Neural cell (in vitro differentiated cells): Measurements from ENCODE around the gene PLA2G5. TPM values are rescaled to one million over a fixed set of nuclear protein-coding genes. Genes with fewer than 3 reads are reported as not detected.

Source experiments
- H2AFZ ChIP-seq: fragments of 200-600, 300-800 bp; sonication (generic), shearing (Covaris generic); 2 replicates; pipeline ENCODE4 v1.6.0; 2014; ENCODE audit warnings: low read depth, mild to moderate bottlenecking, antibody characterized with exemption, low read length, moderate library complexity
- H3F3A ChIP-seq: fragments of 200-600 bp; shearing (Covaris generic); 2 replicates; pipeline ENCODE4 v1.6.1; 2016; ENCODE audit warnings: mild to moderate bottlenecking, moderate library complexity, mixed read lengths, antibody characterized with exemption, low read length; ENCODE audit not compliant: insufficient read depth, poor library complexity, severe bottlenecking
- H3K27ac ChIP-seq: fragments of 200-600, 300-800 bp; sonication (generic), shearing (Covaris generic); 2 replicates; pipeline ENCODE4 v1.5.1; 2014; ENCODE audit warnings: mild to moderate bottlenecking, low read length, moderate library complexity
- H3K27me3 ChIP-seq: fragments of 300-800, 200-600 bp; sonication (generic), shearing (Covaris generic); 2 replicates; pipeline ENCODE4 v1.6.0; 2014; ENCODE audit warnings: mild to moderate bottlenecking, low read depth, low read length, moderate library complexity; ENCODE audit not compliant: insufficient read depth
- H3K36me3 ChIP-seq: fragments of 300-800, 200-600 bp; sonication (generic), shearing (Covaris generic); 2 replicates; pipeline ENCODE4 v1.5.1; 2014; ENCODE audit warnings: mild to moderate bottlenecking, antibody characterized with exemption, low read length, moderate library complexity; ENCODE audit not compliant: insufficient read depth
- H3K4me2 ChIP-seq: fragments of 300-800, 200-600 bp; sonication (generic), shearing (Covaris generic); 2 replicates; pipeline ENCODE4 v1.6.0; 2014; ENCODE audit warnings: mild to moderate bottlenecking, low read length
- H3K4me3 ChIP-seq: fragments of 300-800, 200-600 bp; sonication (generic), shearing (Covaris generic); 2 replicates; pipeline ENCODE4 v1.5.1; 2014; ENCODE audit warnings: mild to moderate bottlenecking, low read length, moderate library complexity
- H3K79me2 ChIP-seq: fragments of 200-600 bp; shearing (Covaris generic); replicated peaks from 2 replicates; pipeline ENCODE4 v1.6.0; 2014; ENCODE audit warnings: mild to moderate bottlenecking, low read length, moderate library complexity; ENCODE audit not compliant: insufficient read depth
- H3K9ac ChIP-seq: fragments of 300-800, 200-600 bp; sonication (generic), shearing (Covaris generic); 2 replicates; pipeline ENCODE4 v1.6.1; 2016; ENCODE audit warnings: mild to moderate bottlenecking, low read length, mixed read lengths
- H3K9me2 ChIP-seq: fragments of 200-600 bp; shearing (Covaris generic); 2 replicates; pipeline ENCODE4 v1.6.1; 2016; ENCODE audit warnings: mild to moderate bottlenecking, low read length, mixed read lengths; ENCODE audit not compliant: insufficient read depth
- H3K9me3 ChIP-seq: fragments of 200-600, 300-800 bp; sonication (generic), shearing (Covaris generic); 2 replicates; pipeline ENCODE4 v1.6.1; 2016; ENCODE audit warnings: mild to moderate bottlenecking, mixed run types, low read length, moderate library complexity, mixed read lengths
- H4K20me1 ChIP-seq: fragments of 200-600 bp; shearing (Covaris generic); 2 replicates; pipeline ENCODE4 v1.6.1; 2016; ENCODE audit warnings: mild to moderate bottlenecking, mixed run types; ENCODE audit not compliant: insufficient read depth
- CTCF ChIP-seq: fragments of 450-650 bp; IDR thresholded peaks from 2 replicates; pipeline ENCODE4 v1.5.1; 2014; ENCODE audit warnings: antibody characterized with exemption, mild to moderate bottlenecking, moderate library complexity; ENCODE audit not compliant: poor library complexity, severe bottlenecking
- EP300 ChIP-seq: fragments of 450-650 bp; conservative IDR thresholded peaks from 2 replicates; pipeline ENCODE4 v1.6.1; 2014; ENCODE audit warnings: antibody characterized with exemption, mild to moderate bottlenecking, moderate library complexity; ENCODE audit not compliant: poor library complexity, severe bottlenecking
- EZH2 ChIP-seq: fragments of 200-600, 300-800 bp; shearing (Covaris generic), sonication (generic); IDR thresholded peaks from 2 replicates; pipeline ENCODE4 v1.6.1; 2014; ENCODE audit warnings: antibody characterized with exemption, low read length, borderline replicate concordance, mild to moderate bottlenecking; ENCODE audit not compliant: insufficient read depth, poor library complexity, severe bottlenecking
- MXI1 ChIP-seq: fragments of 450-650 bp; conservative IDR thresholded peaks from 2 replicates; pipeline ENCODE4 v1.6.1; 2014; ENCODE audit warnings: antibody characterized with exemption, mild to moderate bottlenecking; ENCODE audit not compliant: poor library complexity, severe bottlenecking
- POLR2AphosphoS5 ChIP-seq: IDR thresholded peaks from 2 replicates; pipeline ENCODE4 v1.6.1; 2012
- RAD21 ChIP-seq: fragments of 450-650 bp; conservative IDR thresholded peaks from 2 replicates; pipeline ENCODE4 v1.6.1; 2014; ENCODE audit warnings: antibody characterized with exemption, mild to moderate bottlenecking, moderate library complexity
- REST ChIP-seq: IDR thresholded peaks from 2 replicates; pipeline ENCODE4 v1.6.1; 2012; ENCODE audit warnings: borderline replicate concordance
- SMC3 ChIP-seq: fragments of 450-650 bp; conservative IDR thresholded peaks from 2 replicates; pipeline ENCODE4 v1.6.1; 2014; ENCODE audit warnings: antibody characterized with exemption, mild to moderate bottlenecking, moderate library complexity; ENCODE audit not compliant: poor library complexity
- TAF1 ChIP-seq: IDR thresholded peaks from 2 replicates; pipeline ENCODE4 v1.6.1; 2012; ENCODE audit warnings: low read depth
- polyA plus RNA-seq: library from polyadenylated mRNA; depleted of rRNA; stranded (reverse); fragments of >200 nt; gene quantifications from 2 replicates; pipeline ENCODE4 v1.2.3, GENCODE V29; 2014

The PLA2G5 gene
- polyA plus RNA-seq, 1 donor from 2014 or later, result not detected

- no peak for TF ChIP-seq EZH2
- no peak for TF ChIP-seq EP300
- no peak for TF ChIP-seq REST
- no peak for TF ChIP-seq MXI1
- no peak for TF ChIP-seq SMC3
- no peak for TF ChIP-seq RAD21
- no peak for TF ChIP-seq TAF1
- TF ChIP-seq CTCF, result no peak
- no peak for TF ChIP-seq POLR2AphosphoS5
- no peak overlapping the region for H2AFZ ChIP-seq
- H3K4me3 ChIP-seq, result no peak overlapping the region
- no peaks in the 10 kb centered on the region for H4K20me1 ChIP-seq
- H3K9ac ChIP-seq, result no peak overlapping the region
- no peaks in the 10 kb centered on the region for H3K36me3 ChIP-seq
- no peak overlapping the region for H3K4me2 ChIP-seq
- H3K79me2 ChIP-seq, result no peaks in the 10 kb centered on the region
- no peaks in the 10 kb centered on the region for H3K27me3 ChIP-seq
- no peaks in the 10 kb centered on the region for H3K9me3 ChIP-seq
- no peak overlapping the region for H3K27ac ChIP-seq
- H3K9me2 ChIP-seq, result no peaks in the 10 kb centered on the region
- no peaks in the 10 kb centered on the region for H3F3A ChIP-seq
Measured at GRCh38 chr1:20031161-20031560, 38.8 kb upstream of the PLA2G5 start.

GRCh38 chr1:20031836-20032235 is 38.2 kb upstream of the PLA2G5 start:
- H3K4me3 ChIP-seq, result no peak overlapping the region
- H3K27me3 ChIP-seq, result no peaks in the 10 kb centered on the region
- H3K9me3 ChIP-seq, result no peaks in the 10 kb centered on the region
- H3K27ac ChIP-seq, result no peak overlapping the region
- no peaks in the 10 kb centered on the region for H3K79me2 ChIP-seq
- no peaks in the 10 kb centered on the region for H3F3A ChIP-seq
- H3K9ac ChIP-seq, result no peak overlapping the region
- H3K9me2 ChIP-seq, result no peaks in the 10 kb centered on the region
- H4K20me1 ChIP-seq, result no peaks in the 10 kb centered on the region
- no peak for TF ChIP-seq RAD21
- no peak for TF ChIP-seq REST
- no peak for TF ChIP-seq EP300
- no peak for TF ChIP-seq EZH2
- TF ChIP-seq SMC3, result no peak
- no peak for TF ChIP-seq POLR2AphosphoS5
- TF ChIP-seq CTCF, result no peak
- no peak for TF ChIP-seq TAF1
- TF ChIP-seq MXI1, result no peak
- H2AFZ ChIP-seq, result no peak overlapping the region
- H3K36me3 ChIP-seq, result no peaks in the 10 kb centered on the region
- no peak overlapping the region for H3K4me2 ChIP-seq
